Kidney epithelial cell (primary cell): Measurements from ENCODE around the gene KCNQ4. TPM values are rescaled to one million over a fixed set of nuclear protein-coding genes. Genes with fewer than 3 reads are reported as not detected.

ENCODE experiments used
- DNase-seq: peaks from one replicate; pipeline ENCODE4 v3.0.0-alpha.2; 2010; ENCODE audit warnings: low read depth
- H3K27me3 ChIP-seq: 2 replicates; pipeline ENCODE4 v1.6.0; 2011; ENCODE audit warnings: low read length; ENCODE audit not compliant: control insufficient read depth, insufficient read depth
- H3K36me3 ChIP-seq: 2 replicates; pipeline ENCODE4 v1.5.1; 2011; ENCODE audit warnings: low read length; ENCODE audit not compliant: control insufficient read depth, insufficient read depth
- H3K4me3 ChIP-seq: 2 replicates; pipeline ENCODE4 v1.5.1; 2011; ENCODE audit warnings: low read depth, mild to moderate bottlenecking, control low read depth, low read length
- CTCF ChIP-seq: IDR thresholded peaks from 2 replicates; pipeline ENCODE4 v1.5.1; 2011; ENCODE audit warnings: mild to moderate bottlenecking, moderate library complexity, low read length, control low read depth, inconsistent platforms; ENCODE audit not compliant: insufficient read depth, poor library complexity, severe bottlenecking
- total RNA-seq: library from RNA; depleted of rRNA; stranded (reverse); fragments of >200 nt; gene quantifications from 2 replicates; pipeline ENCODE4 v1.2.3, GENCODE V29; 2015

Gene KCNQ4
- total RNA-seq, 1 donor from 2014 or later: 2.8 TPM

DNA sequence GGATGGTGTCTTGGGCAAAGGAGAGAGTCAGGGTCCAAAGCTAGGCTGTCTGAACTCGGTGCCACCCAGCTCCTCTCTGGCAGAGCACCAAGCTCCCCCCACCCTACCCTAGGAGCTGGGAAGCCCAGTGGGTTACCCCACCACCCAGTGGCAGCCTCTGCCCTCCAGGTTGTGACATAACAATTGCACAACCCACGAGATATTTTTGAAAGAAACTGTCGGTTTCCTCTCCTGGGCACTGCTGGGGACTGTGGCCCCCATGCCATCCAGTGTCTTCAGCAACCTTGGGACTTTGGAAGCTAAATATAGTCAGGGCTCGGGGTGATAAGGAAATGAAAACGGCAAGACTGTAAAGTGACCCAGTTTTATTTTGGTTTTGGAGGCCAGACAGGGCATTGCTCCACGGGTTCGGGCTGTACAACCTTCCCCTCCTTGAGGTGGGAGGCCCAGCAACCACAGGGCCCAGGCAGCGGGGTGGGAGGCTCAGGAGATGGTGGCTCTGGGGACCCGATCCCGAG lies 77.2 kb downstream of the KCNQ4 start:
- no peak for DNase-seq
- Histone ChIP-seq H3K36me3 (no peaks in the 10 kb centered on the region), H3K27me3 (no peaks in the 10 kb centered on the region), H3K4me3 (peak overlapping the region; percentile 45)
- no peak for TF ChIP-seq CTCF

- Histone ChIP-seq H3K36me3 (no peaks in the 10 kb centered on the region), H3K27me3 (no peaks in the 10 kb centered on the region), H3K4me3 (peak overlapping the region; percentile 45)
- TF ChIP-seq CTCF: no peak
- DNase-seq: no peak
Observed at GRCh38 chr1:40861224-40862003, 77.8 kb downstream of the KCNQ4 start.

DNA sequence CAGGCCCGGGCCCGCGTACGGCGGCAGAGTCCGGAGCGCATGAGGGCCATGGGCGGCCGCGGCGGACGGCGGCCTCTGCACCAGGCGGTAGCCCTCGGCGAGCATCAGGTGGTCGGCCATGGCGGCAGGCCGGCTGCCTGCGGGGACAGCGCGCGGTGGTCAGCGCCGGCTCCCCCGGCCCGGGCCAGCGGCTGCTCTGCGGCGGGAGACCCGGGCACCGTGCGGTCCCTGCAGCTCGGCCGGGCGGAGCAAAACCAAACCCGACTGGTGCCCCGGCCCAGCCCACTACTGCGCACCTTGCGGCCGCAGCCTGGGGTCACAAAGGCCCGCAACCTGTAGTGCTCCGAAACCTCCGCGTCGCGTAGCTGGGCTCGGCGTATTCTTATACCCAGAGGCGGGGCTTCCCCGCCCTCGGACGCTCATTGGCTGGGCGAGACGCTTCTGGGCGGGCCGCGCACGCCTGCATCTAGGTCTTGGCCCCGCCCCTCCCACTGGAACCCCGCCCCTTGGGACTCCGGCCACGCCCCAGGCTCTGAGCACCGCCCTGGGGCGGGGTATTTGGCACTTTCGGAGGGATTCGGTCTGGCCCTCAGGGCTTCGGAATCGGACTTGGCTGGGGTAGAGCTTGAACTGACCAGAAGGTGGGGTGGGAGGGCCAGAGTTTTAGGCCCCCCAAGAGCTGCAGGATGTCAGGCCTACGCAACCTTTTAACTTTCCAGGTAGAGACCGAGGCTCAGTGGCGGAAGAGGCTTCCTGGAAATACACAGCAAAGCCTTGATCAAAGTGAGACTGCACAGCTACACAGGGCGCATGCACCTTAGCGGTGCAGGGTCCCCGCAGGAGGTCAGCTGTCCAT lies 78.6 kb downstream of the KCNQ4 start, which contains the start of gene CITED4:
Gene CITED4, minus strand, starts transcription at position 356 of the 856 bp plus-strand sequence. Its CDS starts 236 bp downstream, at position 120.
- Histone ChIP-seq H3K36me3 (no peaks in the 10 kb centered on the region), H3K27me3 (no peaks in the 10 kb centered on the region), H3K4me3 (peak within 1 kb of the TSS; percentile 45)
- DNase-seq: no peak
- TF ChIP-seq CTCF: peak; percentile 36

DNA sequence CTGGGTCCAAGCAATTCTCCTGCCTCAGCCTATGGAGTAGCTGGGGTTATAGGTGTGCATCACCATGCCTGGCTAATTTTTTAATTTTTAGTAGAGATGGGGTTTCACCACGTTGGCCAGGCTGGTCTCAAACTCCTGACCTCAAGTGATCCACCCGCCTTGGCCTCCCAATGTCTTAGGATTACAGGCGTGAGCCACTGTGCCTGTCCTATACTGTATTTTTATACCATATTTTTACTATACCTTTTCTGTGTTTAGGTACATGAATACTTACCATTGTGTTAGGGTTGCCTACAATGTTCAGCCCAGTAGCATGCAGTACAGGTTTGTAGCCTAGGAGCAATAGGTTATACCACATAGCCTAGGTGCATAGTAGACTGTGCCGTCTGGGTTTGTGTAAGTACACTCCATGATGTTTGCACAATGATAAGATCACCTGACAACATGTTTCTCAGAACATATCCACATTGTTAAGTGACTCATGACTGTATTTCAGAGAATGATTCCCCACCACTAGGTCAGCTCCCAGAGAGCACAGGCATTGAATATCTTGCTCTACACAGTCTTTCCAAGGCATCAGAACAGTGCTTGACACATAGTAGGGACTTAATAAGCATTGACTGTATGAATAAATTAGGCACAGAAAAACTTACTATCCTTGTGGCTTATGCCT lies 84.6 kb downstream of the KCNQ4 start:
- TF ChIP-seq CTCF: no peak
- Histone ChIP-seq H3K36me3 (no peaks in the 10 kb centered on the region), H3K4me3 (no peak overlapping the region), H3K27me3 (no peaks in the 10 kb centered on the region)
- DNase-seq: peak; percentile 81

- Histone ChIP-seq H3K36me3 (no peaks in the 10 kb centered on the region), H3K27me3 (no peaks in the 10 kb centered on the region), H3K4me3 (no peak overlapping the region)
- no peak for DNase-seq
- TF ChIP-seq CTCF: no peak
Observed at GRCh38 chr1:40870135-40870728, 86.6 kb downstream of the KCNQ4 start.
